Measurements from ENCODE around the gene WNT3. TPM values are rescaled to one million over a fixed set of nuclear protein-coding genes. Genes with fewer than 3 reads are reported as not detected.

WNT3 gene
- total and polyA plus RNA-seq, 2 donors (not counting 1 experiment from before 2014, with no cell fraction given), result 0.86 to 1.4 TPM

DNA sequence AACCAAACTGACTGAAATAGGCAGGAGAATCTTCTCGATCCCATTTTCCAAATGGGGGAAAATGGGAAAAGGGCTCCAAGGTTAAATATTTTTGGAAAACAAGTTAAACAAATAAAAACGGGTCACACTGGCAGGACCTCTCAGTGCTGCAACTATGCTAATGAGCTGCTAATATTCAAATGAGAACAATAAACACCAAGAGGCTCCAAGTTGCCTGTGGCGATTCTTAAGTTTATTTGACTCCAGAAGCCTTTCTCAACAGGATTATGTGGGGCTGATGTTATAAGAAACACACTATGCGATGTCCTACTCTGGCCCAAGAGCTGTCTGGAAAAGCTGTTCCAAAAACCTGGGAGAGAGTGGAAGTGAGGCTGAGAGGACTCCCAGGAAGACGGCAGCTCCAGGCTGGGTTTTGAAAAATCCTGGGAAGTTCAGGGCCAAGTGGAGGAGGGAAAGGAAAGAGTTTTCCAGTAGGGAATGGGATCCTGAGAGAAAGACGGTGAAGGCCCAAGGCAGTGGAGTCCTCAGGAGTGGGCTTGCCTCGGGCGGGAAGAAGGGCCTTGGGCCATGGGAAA, 21.4 kb downstream of the WNT3 start:
- Histone ChIP-seq H3K4me3 (ENCODE audit: control extremely low read depth in 1 of 5, extremely low read depth in 1 of 5, insufficient read depth in 1 of 5, low read depth in 2 of 5, low read length in 4 of 5) (no peak overlapping the region), H3K9me3 (ENCODE audit: control extremely low read depth in 1 of 3, control insufficient read depth in 2 of 3, insufficient read depth in 1 of 3, low read length in 2 of 3) (peaks cover 0 to 5% (median 0%) of the 10 kb centered on the region in 3 donors), H3K27me3 (replicated peaks in 1 of 4; ENCODE audit: control extremely low read depth in 1 of 4, control insufficient read depth in 3 of 4, insufficient read depth in 4 of 4, low read length in 3 of 4) (peaks cover 0 to 12% (median 2%) of the 10 kb centered on the region in 4 experiments), H4K20me1 (ENCODE audit: control insufficient read depth, insufficient read depth, low read length, poor library complexity, severe bottlenecking) (no peaks in the 10 kb centered on the region), H3K27ac (ENCODE audit: low read length in 2 of 2) (no peak overlapping the region), H3K4me2 (replicated peaks; ENCODE audit: low read depth, low read length, poor library complexity, severe bottlenecking) (no peak overlapping the region), H3K79me2 (ENCODE audit: control insufficient read depth, insufficient read depth, low read length) (no peaks in the 10 kb centered on the region), H2AFZ (ENCODE audit: insufficient read depth, low read depth, low read length, poor library complexity, severe bottlenecking) (no peak overlapping the region), H3K36me3 (replicated peaks in 1 of 2; ENCODE audit: control extremely low read depth in 1 of 2, control insufficient read depth in 1 of 2, extremely low read depth in 1 of 2, insufficient read depth in 2 of 2, low read length in 1 of 2) (no peaks in the 10 kb centered on the region), H3K4me1 (ENCODE audit: control insufficient read depth in 2 of 2, insufficient read depth in 2 of 2, low read length in 2 of 2) (no peaks in the 10 kb centered on the region), H3K9ac (ENCODE audit: low read length) (no peak overlapping the region)
- no peak for TF ChIP-seq EZH2 (IDR thresholded peaks at IDR 0.05; ENCODE audit: borderline replicate concordance, insufficient read depth, low read depth, low read length, poor library complexity, severe bottlenecking)
- TF ChIP-seq, protein P1, sequence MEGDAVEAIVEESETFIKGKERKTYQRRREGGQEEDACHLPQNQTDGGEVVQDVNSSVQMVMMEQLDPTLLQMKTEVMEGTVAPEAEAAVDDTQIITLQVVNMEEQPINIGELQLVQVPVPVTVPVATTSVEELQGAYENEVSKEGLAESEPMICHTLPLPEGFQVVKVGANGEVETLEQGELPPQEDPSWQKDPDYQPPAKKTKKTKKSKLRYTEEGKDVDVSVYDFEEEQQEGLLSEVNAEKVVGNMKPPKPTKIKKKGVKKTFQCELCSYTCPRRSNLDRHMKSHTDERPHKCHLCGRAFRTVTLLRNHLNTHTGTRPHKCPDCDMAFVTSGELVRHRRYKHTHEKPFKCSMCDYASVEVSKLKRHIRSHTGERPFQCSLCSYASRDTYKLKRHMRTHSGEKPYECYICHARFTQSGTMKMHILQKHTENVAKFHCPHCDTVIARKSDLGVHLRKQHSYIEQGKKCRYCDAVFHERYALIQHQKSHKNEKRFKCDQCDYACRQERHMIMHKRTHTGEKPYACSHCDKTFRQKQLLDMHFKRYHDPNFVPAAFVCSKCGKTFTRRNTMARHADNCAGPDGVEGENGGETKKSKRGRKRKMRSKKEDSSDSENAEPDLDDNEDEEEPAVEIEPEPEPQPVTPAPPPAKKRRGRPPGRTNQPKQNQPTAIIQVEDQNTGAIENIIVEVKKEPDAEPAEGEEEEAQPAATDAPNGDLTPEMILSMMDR (IDR thresholded peaks at IDR 0.05), result no peak
- DNase-seq (no peak), ATAC-seq (ENCODE audit: low read depth) (no peak)
- Mint-ChIP-seq H3K9me3 (ENCODE audit: insufficient read depth) (no peaks in the 10 kb centered on the region), H3K4me1 (no peaks in the 10 kb centered on the region), H3K27me3 (peaks cover 41% of the 10 kb centered on the region), H3K4me3 (no peak overlapping the region), H3K27ac (no peak overlapping the region)
- CTCF ChIA-PET, result no interaction called here
- POLR2A ChIA-PET, result no interaction called here
- intact Hi-C loops (cut with micrococcal nuclease), result no loop called here
- 91% methylated on average over 6 of the region's 8 CpGs for WGBS (ENCODE audit: insufficient coverage)

GRCh38 chr17:46796524-46796923, 22.0 kb downstream of the WNT3 start:
- DNase-seq (no peak), ATAC-seq (ENCODE audit: low read depth) (no peak)
- no peak overlapping the region for H2AFZ ChIP-seq (ENCODE audit: insufficient read depth, low read depth, low read length, poor library complexity, severe bottlenecking)
- Mint-ChIP-seq H3K27ac (no peak overlapping the region), H3K9me3 (ENCODE audit: insufficient read depth) (no peaks in the 10 kb centered on the region), H3K4me3 (no peak overlapping the region), H3K4me1 (no peaks in the 10 kb centered on the region), H3K27me3 (peaks cover 46% of the 10 kb centered on the region)
- intact Hi-C loops (cut with micrococcal nuclease), result no loop called here
- no peak overlapping the region for H3K9ac ChIP-seq (ENCODE audit: low read length)
- no peaks in the 10 kb centered on the region for H3K79me2 ChIP-seq (ENCODE audit: control insufficient read depth, insufficient read depth, low read length)
- no peaks in the 10 kb centered on the region for H3K4me1 ChIP-seq (ENCODE audit: control insufficient read depth in 2 of 2, insufficient read depth in 2 of 2, low read length in 2 of 2)
- WGBS (ENCODE audit: insufficient coverage), result 85% methylated on average over 6 of the region's 7 CpGs
- POLR2A ChIA-PET, result no interaction called here
- TF ChIP-seq EZH2 (IDR thresholded peaks at IDR 0.05; ENCODE audit: borderline replicate concordance, insufficient read depth, low read depth, low read length, poor library complexity, severe bottlenecking), result no peak
- TF ChIP-seq, protein P1 (IDR thresholded peaks at IDR 0.05), result no peak
- CTCF ChIA-PET, result no interaction called here
- H3K27ac ChIP-seq (ENCODE audit: low read length in 2 of 2), result no peak overlapping the region
- H3K9me3 ChIP-seq (ENCODE audit: control extremely low read depth in 1 of 3, control insufficient read depth in 2 of 3, insufficient read depth in 1 of 3, low read length in 2 of 3), result peaks cover 0 to 5% (median 0%) of the 10 kb centered on the region in 3 donors
- H3K27me3 ChIP-seq (replicated peaks in 1 of 4; ENCODE audit: control extremely low read depth in 1 of 4, control insufficient read depth in 3 of 4, insufficient read depth in 4 of 4, low read length in 3 of 4), result peaks cover 0 to 12% (median 2%) of the 10 kb centered on the region in 4 experiments
- no peaks in the 10 kb centered on the region for H4K20me1 ChIP-seq (ENCODE audit: control insufficient read depth, insufficient read depth, low read length, poor library complexity, severe bottlenecking)
- no peaks in the 10 kb centered on the region for H3K36me3 ChIP-seq (replicated peaks in 1 of 2; ENCODE audit: control extremely low read depth in 1 of 2, control insufficient read depth in 1 of 2, extremely low read depth in 1 of 2, insufficient read depth in 2 of 2, low read length in 1 of 2)
- no peak overlapping the region for H3K4me2 ChIP-seq (replicated peaks; ENCODE audit: low read depth, low read length, poor library complexity, severe bottlenecking)
- no peak overlapping the region for H3K4me3 ChIP-seq (ENCODE audit: control extremely low read depth in 1 of 5, extremely low read depth in 1 of 5, insufficient read depth in 1 of 5, low read depth in 2 of 5, low read length in 4 of 5)
